HG02840 (cell line): Measurements from ENCODE around the gene CDC27.
"Not testable (repeated sequence)": the region's sequence is repeated elsewhere in the genome, so short reads cannot be mapped to it uniquely, and the experiment has no call there.

Experiments used
- ATAC-seq: cut with Tn5 transposase; IDR thresholded peaks from one replicate; pipeline ENCODE4 v1.9.1; 2021; ENCODE audit warnings: mild to moderate bottlenecking, moderate library complexity, moderate number of reproducible peaks; ENCODE audit not compliant: unreplicated experiment, low FRiP score

Gene CDC27

DNA sequence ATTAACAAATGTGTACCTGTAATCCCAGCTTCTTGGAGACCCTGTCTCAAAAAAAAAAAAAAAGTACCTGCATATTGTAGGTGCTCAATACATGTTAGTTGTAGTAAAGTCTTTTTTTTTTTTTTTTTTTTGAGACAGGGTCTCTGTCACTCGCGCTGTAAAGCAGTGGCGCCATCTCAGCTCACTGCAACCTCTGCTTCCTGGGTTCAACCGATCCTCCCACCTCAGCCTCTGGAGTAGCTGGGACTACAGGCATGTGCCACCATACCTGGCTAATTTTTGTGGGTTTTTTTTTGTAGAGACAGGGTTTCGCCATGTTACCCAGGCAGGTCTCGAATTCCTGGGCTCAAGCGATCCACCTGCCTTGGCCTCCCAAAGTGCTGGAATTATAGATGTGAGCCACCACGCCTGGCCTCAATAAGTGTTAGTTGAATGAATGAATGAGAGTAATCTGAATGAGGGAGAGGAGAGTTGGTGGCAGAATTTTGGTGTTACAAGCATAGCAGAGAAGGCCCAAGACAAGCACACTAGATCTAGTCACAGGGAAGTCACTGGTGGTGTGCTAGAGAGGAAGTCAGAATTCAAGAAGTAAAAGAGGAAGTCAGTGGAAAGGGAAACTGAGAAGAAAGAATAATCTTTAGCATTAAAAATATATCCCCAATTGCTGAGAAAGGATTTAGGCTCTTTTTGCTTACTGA is 10.7 kb upstream of the CDC27 start:
- ATAC-seq: no peak

DNA sequence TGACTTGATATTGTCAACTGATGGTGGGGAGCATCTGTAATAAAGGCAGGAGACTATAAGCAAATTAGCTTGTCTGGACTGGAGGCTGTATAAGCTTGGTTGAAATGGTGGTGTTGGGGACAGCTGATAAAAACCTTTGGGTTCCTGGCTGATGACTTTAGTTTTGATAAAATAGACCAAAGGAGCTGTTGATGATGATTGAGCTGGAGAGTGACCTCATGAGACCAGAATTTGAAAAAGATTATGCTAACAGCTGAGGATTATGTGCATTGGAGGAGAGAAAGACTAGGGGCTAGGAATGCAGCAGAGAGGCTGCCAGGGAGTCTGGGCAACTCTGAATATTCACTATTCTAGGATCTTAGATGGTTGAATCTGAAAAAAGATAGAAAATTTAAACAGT is 8.7 kb upstream of the CDC27 start:
- no peak for ATAC-seq

DNA sequence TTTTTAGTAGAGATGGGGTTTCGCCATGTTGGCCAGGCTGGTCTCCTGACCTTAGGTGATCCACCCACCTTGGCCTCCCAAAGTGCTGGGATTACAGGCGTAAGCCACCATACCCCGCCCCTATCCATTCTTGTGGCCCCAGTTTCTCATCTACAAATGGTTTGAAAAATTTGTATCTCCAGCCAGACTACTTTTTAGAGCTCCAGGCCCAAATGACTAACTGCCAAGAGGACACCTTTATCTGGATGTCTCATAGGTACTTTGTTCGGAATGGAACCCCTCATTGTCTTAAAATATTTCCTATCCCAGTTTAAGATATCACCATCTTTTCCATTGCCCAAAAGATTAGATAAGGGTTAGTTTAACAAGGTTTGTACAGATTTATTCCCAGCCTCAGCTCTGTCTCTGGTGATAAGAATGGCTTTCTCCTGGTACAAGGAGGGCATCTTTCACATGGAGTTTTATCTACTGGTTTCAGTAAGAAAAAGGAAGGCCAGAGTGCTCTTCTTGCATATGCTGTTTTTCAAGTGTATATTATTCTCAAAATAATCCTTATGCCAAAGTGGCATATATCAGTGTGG is 4.9 kb upstream of the CDC27 start:
- ATAC-seq: no peak

DNA sequence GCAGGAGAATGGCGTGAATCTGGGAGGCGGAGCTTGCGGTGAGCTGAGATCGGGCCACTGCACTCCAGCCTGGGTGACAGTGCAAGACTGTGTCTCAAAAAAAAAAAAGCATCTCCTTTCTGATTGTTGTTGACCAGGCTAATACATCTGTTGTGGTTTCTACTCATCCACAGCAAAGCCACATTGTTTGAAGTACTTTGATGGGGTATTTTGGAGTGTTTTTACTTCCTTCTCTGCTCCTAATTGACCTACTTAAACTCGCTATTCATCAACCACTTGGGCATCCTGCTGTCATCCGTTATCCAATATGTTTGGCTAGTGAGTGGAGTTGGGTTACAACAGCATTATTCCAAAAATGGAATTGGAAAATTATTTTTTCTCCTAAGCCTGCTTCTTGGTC is 3.5 kb upstream of the CDC27 start:
- ATAC-seq: no peak

DNA sequence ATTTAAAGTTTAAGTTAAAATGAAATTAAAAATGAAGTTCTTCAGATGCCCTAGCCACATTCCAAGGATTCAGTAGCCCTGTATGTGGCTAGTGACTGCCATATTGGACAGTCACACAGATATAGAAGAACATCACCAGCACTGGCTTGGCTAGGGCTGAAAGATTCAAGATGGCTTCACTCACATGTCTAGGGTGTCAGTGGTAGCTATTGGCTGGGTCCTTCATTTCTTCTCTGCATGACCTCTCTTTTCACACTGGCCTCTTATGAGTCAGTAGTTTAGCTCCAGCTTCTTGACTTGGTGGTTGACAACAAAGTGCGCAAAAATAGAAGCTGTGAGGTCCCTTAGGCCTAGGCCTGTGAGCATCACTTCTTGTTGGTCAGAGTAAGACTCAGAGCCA is 1.7 kb upstream of the CDC27 start:
- no peak for ATAC-seq

DNA sequence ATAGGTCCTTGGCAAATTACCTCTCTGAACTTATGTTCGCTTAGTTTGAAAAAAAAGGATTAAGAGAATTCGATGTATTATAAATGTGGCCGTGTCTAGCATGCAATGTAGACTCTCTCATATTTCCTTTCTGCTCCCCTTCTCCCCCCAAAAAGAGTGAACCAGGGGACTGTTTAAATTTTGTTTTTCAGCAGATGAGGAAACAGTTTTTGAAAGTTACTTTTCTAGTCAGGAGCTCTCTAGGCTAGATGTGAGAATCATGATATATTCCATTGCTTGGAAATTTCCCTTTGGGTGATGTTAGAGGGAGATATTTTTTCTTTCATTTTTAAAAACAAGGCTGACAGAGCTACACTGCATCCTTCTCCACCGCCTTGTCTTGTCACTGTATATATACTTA is 1.1 kb upstream of the CDC27 start:
- no peak for ATAC-seq

DNA sequence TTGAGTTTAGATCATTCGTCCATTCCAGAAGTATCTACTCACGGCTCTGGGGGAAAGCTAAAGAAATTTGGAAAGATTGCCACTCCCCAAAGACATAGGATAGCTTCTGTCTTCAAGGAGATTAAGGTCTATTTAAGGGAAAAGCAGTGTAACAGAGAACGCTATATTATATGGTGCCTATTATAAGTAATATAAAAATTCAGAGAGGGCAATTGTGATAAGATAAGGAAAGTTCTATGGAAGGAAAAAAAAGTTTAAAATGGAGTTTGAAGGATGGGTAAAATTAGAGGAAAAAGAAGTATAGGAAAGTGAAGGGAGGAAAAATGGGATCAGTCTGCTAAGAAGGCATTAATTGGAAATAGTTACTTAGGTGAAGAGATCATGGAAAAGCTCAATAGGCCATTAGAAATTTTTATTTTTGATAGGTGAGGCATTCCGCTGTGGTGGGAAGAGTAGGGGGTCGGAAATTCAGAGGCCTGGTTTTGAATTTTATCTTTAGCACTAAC is 690 bp upstream of the CDC27 start:
- ATAC-seq: no peak

DNA sequence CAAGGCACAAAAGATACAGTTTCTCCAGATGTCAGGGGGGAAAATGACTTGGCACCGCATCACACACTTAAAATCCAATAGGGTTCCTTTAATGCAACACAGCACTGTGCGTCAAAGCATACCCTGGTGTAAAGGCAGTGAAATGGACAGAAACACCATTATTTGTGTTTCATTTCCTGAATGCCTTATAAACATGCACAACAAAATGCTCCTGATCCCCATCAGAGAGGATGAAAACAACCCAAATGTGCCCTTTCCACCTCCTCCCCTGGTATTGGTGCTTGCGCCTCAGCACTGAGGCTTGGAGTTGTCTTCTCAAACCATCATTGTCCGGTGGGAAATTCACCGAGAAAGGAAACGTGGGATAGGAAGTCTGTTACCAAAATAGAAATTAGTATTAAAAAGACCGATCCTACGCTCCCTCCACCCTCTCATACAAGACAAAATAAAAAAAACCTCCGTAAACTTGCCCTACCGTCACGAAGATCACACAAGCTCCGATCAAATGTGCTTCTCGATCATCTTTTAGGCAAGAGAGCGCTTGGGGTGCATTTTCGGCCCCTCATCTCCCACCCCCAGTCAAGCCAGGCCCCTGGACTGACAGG is 722 bp downstream of the CDC27 start:
- ATAC-seq: no peak

DNA sequence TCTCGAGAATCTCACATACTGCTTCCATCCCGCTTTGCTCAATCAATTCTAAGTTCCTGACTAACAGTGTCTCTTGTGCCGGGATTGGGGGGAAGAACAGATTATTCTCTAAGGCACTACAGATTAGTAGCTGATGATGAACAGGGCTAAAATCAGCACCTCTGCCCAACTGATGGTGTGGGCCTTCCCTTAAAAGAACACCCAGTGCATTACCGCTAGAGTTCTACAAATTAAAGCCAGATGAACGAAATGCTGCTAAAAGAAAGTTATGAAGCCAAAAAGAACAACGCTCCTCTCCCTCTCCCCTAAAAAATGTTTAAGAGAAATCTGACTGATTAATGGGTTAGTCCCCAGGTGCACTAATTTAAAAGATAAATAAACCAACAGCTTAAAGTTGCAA is 4.4 kb downstream of the CDC27 start:
- no peak for ATAC-seq

DNA sequence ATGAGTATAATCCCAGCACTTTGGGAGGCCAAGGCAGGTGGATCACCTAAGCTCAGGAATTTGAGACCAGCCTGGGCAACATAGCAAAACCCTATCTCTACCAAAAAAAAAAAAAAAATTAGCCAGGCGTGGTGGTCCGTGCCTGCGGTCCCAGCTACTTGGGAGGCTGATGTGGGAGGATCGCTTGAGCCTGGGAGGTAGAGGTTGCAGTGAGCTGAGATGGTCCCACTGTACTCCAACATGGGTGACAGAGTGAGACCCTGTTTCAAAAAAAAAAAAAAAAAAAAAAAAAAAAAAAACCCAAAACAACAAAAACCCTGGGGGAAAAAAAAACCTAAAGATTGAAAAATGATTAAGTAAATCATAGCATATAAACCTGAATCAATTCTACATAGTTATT is 8.1 kb downstream of the CDC27 start:
- not testable (repeated sequence) for ATAC-seq

DNA sequence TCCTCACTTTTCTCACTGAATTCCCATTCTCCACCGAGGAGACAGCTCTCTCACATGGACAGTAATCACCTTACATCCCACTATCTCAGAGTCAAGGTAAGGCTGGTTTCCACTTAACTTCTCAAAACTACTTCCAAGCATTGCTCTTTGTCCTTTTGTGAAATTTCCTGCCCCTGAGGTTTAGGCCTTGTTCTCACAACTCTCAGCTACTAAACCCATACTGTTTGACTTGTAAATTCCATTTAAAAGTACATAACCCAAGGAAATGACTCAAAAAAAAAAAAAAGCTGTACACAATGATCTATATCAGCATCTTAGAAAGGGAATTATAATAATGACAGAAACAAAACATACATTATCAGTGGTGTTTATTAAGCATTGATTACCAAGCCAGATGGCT is 8.8 kb downstream of the CDC27 start:
- ATAC-seq: no peak

DNA sequence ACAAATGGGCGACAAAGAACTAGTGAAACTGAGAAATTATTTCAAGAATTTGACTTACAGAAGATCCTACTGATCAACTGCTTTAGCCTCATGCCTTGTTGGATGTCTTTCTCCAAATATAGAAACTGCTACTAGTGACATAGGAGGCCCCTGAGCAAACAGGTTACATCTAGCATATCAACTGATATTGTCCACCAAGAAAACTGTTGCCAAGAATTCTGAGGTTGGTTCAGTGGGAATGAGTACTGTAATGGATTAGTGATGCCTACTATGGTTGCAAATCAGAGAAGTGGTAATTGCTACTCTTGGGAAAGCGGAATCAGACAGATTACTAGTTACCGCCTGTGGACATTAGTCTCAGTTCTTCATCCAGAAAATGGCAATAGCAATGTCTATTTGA is 10.0 kb downstream of the CDC27 start:
- no peak for ATAC-seq

DNA sequence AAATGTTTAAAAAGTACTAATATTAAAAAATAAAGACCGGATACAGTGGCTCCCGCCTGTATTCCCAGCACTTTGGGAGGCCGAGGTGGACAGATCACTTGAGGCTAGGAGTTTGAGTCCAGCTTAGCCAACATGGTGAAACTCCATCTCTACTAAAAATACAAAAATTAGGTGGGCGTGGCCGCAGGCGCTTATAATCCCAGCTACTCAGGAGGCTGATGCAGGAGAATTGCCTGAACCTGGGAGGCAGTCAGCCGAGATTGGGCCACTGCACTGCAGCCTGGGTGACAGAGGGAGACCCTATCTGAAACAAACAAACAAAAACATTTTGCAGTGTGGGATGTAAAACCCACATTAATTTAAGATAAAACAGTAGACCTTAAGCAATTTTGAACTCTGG is 11.8 kb downstream of the CDC27 start:
- ATAC-seq: no peak

DNA sequence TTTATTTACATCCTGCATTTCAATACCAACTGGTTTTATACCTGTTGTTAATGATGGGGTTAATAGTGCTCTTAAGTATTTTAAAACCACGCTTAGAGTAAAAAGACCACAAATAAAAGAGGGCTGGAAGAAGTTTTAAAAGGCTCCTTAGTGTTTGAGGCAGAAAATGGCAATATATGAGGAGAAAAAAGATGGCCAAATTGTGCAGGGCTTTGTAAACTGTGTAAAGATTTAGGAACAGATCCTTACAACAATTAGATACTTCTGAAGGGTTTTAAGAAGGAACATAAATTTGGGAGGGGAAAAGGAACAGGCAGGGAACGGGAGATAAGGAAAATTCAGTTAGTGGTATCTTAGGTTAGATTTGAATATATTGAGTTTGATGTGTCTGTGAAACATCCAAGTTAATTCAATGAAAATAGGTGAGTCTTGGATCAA is 12.7 kb downstream of the CDC27 start:
- no peak for ATAC-seq

DNA sequence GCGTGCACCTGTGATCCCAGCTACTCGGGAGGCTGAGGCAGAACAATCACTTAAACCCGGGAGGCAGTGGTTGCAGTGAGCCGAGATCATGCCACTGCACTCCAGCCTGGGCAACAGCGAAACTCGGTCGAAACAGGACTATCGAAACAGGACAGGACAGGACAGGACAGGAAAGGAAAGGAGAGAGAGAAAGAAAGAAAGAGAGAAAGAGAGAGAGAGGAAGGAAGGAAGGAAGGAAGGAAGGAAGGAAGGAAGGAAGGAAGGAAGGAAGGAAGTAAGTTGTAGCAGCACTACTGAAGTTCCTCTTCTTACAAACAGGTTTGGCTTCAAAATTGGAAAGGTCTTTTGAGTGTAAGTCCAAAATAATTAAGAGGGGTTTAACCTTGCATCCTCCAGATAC is 14.3 kb downstream of the CDC27 start:
- ATAC-seq: not testable (repeated sequence)

DNA sequence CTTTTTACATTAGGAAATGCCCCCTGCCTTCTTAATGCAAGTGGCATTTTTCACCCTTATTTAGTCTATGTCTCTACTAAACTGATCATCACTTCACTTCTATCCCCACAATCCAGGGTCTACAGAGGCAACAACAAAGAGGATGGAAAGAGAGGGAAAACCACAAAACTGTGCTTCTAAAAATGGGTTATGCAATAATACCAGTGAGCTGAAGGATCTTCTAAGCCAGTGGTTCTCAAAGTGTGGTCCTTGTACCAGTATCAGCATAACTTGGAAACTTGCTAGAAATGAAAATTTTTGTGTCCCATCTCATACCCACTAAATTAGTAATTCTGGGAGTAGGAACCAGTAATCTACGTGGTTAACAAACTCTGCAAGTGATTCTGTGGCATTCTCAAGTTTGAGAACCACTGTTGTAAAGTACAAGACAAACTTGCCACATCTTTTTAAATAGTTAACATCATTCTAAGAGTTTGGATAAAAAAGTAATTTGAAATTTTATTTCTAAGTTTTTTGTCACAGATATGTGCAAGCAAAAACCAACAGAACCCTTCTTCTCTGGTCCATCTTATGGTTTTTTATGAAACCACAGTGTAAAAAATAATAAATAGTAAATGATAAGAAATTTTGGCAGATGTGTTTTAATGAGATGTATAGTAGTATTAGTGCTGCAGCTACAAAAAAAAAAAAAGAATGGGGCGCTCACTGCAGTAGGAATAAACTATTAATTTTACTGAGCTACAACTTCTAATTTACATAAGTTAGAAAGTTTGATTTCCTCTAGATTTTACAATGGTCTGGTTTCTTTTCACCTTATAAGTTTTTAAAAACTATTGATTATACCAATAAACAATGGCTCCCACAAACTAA is 16.2 kb downstream of the CDC27 start:
- no peak for ATAC-seq

DNA sequence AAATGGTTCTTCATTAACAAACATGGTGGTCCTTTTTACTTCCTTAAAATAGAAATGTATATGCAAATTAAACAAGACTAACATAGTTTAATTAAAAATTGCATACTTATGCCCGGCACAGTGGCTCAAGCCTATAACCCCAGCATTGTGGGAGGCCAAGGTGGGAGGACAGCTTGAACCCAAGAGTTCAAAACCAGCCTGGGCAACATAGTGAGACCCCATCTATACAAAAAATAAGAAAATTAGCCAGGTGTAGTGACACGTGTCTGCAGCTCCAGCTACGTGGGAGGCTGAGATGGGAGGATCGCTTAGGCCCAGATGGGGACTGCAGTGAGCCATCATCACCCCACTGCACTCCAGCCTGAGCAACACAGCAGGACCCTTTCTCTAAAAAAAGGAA is 18.4 kb downstream of the CDC27 start:
- ATAC-seq: no peak

DNA sequence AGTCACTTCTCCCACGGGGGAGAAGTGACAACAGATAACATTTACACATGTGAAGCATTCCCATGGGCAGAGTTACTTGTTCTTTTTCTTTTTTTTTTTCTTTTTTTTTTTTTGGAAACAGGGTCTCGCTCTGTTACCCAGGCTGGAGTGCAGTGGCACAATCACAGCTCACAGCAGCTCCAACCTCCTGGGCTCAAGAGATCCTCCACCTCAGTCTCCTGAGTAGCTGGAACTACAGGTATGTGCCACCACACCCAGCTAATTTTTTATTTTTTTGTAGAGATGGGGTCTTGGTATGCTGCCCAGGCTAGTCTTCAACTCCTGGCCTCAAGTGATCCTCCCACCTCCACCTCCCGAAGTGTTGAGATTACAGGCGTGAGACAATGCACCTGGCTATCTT is 20.2 kb downstream of the CDC27 start:
- ATAC-seq: not testable (repeated sequence)

DNA sequence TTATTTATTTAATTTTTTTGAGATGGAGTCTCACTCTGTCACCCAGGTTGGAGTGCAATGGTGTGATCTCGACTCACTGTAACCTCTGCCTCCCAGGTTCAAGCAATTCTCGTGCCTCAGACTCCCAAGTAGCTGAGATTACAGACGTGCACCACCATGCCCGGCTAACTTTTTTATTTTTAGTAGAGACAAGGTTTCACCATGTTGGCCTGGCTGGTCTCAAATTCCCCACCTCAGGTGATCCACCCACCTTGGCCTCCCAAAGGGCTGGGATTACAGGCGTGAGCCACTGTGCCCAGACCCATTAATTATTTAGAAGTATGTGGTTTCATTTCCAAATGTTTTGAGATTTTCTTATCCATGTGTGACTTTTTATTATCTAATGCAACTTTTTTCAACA is 22.2 kb downstream of the CDC27 start:
- not testable (repeated sequence) for ATAC-seq

DNA sequence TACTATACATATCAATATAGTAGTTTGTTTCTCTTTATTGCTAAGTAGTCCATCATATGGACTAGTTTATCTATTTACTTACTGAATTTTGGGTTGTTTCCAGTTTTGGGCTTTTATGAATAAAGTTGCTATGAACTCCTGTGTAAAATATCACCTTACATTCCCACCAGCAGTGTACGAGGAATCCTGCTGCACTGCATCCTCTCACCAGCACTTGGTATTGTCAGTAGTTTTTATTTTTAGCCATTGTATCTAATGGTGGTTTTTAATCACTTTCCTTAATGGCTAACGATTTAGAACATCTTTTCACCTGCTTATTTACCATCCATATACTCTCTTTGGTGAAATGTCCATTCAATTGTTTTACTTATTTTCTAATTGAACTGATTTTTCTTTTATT is 24.0 kb downstream of the CDC27 start:
- no peak for ATAC-seq

DNA sequence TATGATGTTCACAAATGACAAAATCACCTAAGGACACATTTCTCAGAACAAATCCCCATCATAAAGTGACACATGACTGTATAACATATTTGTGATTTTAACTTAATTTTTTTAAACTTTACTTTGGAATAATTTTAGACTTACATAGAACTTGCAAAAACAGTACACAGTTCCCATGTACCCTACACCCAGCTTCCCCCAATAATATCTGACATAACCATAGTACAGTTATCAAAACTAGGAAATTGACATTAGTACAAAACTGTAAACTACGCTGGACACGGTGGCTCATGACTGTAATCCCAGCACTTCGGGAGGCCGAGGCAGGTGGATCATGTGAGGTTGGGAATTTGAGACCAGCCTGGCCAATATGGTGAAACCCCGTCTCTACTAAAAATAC is 24.8 kb downstream of the CDC27 start:
- ATAC-seq: no peak
